ENCODE data around the gene PLPP3. TPM values are rescaled to one million over a fixed set of nuclear protein-coding genes. Genes with fewer than 3 reads are reported as not detected.
A peak's percentile ranks its signal among the peaks of the same experiment; 100 is the strongest.

PLPP3 gene
- total RNA-seq, 1 donor from 2014 or later = 4.6 TPM

GRCh38 chr1:56478734-56479133 lies 100.6 kb downstream of the PLPP3 start:
- ChIA-PET POLR2A (no interaction called here), CTCF (no interaction called here)
- H3K9me3 Mint-ChIP-seq = no peaks in the 10 kb centered on the region
- intact Hi-C loops (cut with micrococcal nuclease) = no loop called here
- H3K36me3 Mint-ChIP-seq (ENCODE audit: low read depth) = no peaks in the 10 kb centered on the region
- DNase-seq = no peak
- no peak overlapping the region for H3K27ac Mint-ChIP-seq
- peaks cover 22% of the 10 kb centered on the region for H3K27me3 Mint-ChIP-seq
- H3K4me1 Mint-ChIP-seq = peaks cover 9% of the 10 kb centered on the region
- no peak for TF ChIP-seq CTCF (IDR thresholded peaks at IDR 0.05)
- peak overlapping the region; percentile 4 for H3K4me3 Mint-ChIP-seq
- ATAC-seq (ENCODE audit: low read depth) = no peak

DNA sequence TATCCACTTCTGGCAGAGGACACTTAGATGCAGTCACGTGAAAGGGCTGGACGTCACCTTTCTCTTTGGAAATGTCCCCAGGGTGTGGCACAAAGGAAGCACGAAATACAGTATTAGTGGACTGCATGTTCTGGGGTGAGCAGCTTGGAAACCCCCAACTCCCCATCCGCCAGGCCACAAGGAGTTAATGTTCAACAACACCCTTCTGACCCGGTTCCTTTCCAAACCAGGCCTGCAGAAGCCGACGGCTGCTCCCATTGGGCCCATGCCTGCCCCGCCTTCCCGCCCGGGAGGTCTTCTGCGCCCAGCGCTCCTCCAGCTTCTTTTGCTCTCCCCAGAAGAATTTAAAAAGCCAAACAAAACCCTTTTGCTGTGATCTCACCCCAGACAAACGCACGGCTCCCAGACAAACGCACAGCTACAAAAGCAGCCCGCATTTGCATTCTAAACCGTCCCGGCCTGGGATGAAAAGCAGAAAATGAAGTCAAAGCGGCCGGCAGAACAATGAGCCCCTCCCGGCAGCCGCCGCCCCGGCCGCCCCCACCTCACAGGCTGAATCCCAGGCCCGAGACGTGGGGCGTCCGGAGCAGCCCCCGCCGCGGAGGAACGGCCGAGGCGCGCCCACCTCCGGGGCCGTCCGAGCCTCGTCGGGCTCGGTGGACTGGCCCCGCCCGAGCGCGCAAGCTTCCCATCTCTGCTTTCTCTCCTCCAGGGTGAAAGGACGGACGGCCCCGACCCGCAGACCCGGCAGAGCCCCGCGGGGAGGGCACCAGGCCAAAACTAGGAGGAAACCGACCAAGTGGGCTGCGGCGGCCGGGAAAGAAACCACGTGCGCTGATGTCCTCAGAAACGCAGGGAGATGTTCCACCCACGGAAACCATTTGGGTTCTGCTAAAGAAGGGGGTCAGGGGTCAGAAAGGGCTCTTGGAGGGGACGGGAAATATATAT lies 101.9 kb downstream of the PLPP3 start:
- POLR2A ChIA-PET = interaction anchor here (1.5 kb wide), 1 partner anchor 99 kb away, joined by 3 read pairs; no protein-coding TSS in a partner anchor
- Mint-ChIP-seq H3K27ac (no peak overlapping the region), H3K9me3 (no peaks in the 10 kb centered on the region), H3K27me3 (peaks cover 22% of the 10 kb centered on the region), H3K4me1 (peaks cover 22% of the 10 kb centered on the region), H3K36me3 (ENCODE audit: low read depth) (no peaks in the 10 kb centered on the region), H3K4me3 (peak overlapping the region; percentile 83)
- TF ChIP-seq CTCF (IDR thresholded peaks at IDR 0.05) = no peak
- CTCF ChIA-PET = no interaction called here
- DNase-seq (no peak), ATAC-seq (ENCODE audit: low read depth) (no peak)
- intact Hi-C loops (cut with micrococcal nuclease) = no loop called here

DNA sequence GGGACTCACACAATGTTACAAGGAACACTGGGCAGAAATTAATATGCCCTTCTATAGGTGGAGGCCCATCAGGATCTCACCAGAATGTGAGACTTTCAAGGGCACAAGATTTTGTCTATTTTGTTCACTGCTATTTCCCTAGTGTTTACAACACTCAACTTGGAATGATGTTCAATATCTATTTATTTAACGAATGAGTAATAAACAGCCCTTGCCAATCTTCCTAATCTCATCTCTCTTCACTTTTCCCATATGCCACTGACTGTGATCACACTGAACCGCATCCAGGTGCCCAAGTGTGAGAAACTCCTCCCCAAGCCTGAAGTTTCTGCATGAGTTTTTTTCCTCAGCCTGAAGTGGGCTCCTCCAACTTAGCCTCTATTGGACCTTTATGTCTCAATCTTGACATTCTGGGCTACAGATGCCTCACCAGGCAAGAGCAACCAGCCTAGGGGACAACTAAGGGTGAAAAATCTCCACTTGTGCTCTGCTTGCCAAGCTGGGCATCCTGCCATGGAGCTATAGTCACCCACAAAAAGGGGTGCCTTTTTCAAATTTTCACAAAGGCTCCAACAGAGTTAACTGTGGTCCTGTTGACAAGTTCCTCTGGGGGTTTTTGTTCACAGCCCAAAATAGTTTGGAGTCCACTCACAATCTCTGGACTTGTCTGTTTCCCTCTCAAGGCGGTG lies 105.6 kb downstream of the PLPP3 start:
- ChIA-PET CTCF (interaction anchor here (1.4 kb wide), 1 partner anchor 111 kb away, joined by 4 read pairs; no protein-coding TSS in a partner anchor), POLR2A (no interaction called here)
- H3K9me3 Mint-ChIP-seq = no peaks in the 10 kb centered on the region
- H3K4me3 Mint-ChIP-seq = no peak overlapping the region
- TF ChIP-seq CTCF (IDR thresholded peaks at IDR 0.05) = no peak
- no peak overlapping the region for H3K27ac Mint-ChIP-seq
- peaks cover 57% of the 10 kb centered on the region for H3K4me1 Mint-ChIP-seq
- H3K36me3 Mint-ChIP-seq (ENCODE audit: low read depth) = no peaks in the 10 kb centered on the region
- H3K27me3 Mint-ChIP-seq = peaks cover 14% of the 10 kb centered on the region
- no peak for DNase-seq
- intact Hi-C loops (cut with micrococcal nuclease) = loop anchor here (2.0 to 5.0 kb wide), 4 partner anchors 36 to 105 kb away; partner anchors contain the start of gene PLPP3
- ATAC-seq (ENCODE audit: low read depth) = no peak

GRCh38 chr1:56472860-56473259 lies 106.5 kb downstream of the PLPP3 start:
- peak; percentile 17 for DNase-seq
- H3K27ac Mint-ChIP-seq = peak overlapping the region; percentile 61

More at GRCh38 chr1:56472860-56473259, 106.5 kb downstream of the PLPP3 start:
- Mint-ChIP-seq H3K27me3 (peaks cover 9% of the 10 kb centered on the region), H3K9me3 (no peaks in the 10 kb centered on the region), H3K4me1 (peaks cover 57% of the 10 kb centered on the region), H3K4me3 (peak overlapping the region; percentile 55), H3K36me3 (ENCODE audit: low read depth) (no peaks in the 10 kb centered on the region)
- no peak for TF ChIP-seq CTCF (IDR thresholded peaks at IDR 0.05)
- intact Hi-C loops (cut with micrococcal nuclease) = loop anchor here (2.0 to 5.0 kb wide), 4 partner anchors 36 to 106 kb away; partner anchors contain the start of gene PLPP3
- ChIA-PET POLR2A (interaction anchor here (1.2 kb wide), 1 partner anchor 41 kb away, joined by 3 read pairs; no protein-coding TSS in a partner anchor), CTCF (interaction anchor here (1.4 kb wide), 1 partner anchor 112 kb away, joined by 4 read pairs; no protein-coding TSS in a partner anchor)
- peak; percentile 92 for ATAC-seq (ENCODE audit: low read depth)

Measured in activated B cell treated with CpG ODN at 0.5 μM for 24 hours (primary cell).